ENCODE measurements around the gene ERC2.

- TF ChIP-seq CTCF (IDR thresholded peaks at IDR 0.05; ENCODE audit: extremely low read depth in 1 of 2, insufficient read depth in 1 of 2, low read depth in 1 of 2, low read length in 2 of 2): no peak
- no peak for TF ChIP-seq POLR2A (IDR thresholded peaks at IDR 0.05; ENCODE audit: low read depth, low read length)
- TF ChIP-seq EZH2 (IDR thresholded peaks at IDR 0.05; ENCODE audit: borderline replicate concordance, low read depth, low read length, severe bottlenecking): no peak
- no peak for TF ChIP-seq POLR2AphosphoS5 (IDR thresholded peaks at IDR 0.05; ENCODE audit: insufficient read depth, low read depth, low read length)
- TF ChIP-seq MYC (IDR thresholded peaks at IDR 0.05; ENCODE audit: low read depth, low read length): no peak
These were observed 641.4 kb downstream of the ERC2 start for GRCh38 chr3:55826731-55827496.
